Testis (tissue), 3 donors: ENCODE results near the gene SLC4A11. TPM values are rescaled to one million over a fixed set of nuclear protein-coding genes. Genes with fewer than 3 reads are reported as not detected.
A peak's percentile ranks its signal among the peaks of the same experiment; 100 is the strongest.

ENCODE experiments used
- DNase-seq: peaks from one replicate; pipeline ENCODE4 v3.0.0-alpha.2; 2019
- H3K27ac ChIP-seq, 2 donors: fragments of 200-600 bp; sonication (generic); one replicate each; pipeline ENCODE4 v1.5.1; 2019
- H3K27me3 ChIP-seq: fragments of 200-600 bp; sonication (generic); one replicate; pipeline ENCODE4 v1.5.1; 2019
- H3K36me3 ChIP-seq: fragments of 200-600 bp; sonication (generic); one replicate; pipeline ENCODE4 v1.5.1; 2017; ENCODE audit warnings: low read depth; ENCODE audit errors: missing control alignments
- H3K4me1 ChIP-seq: fragments of 200-600 bp; sonication (generic); one replicate; pipeline ENCODE4 v1.5.1; 2019
- H3K4me3 ChIP-seq, 2 donors: fragments of 200-600 bp; sonication (generic); one replicate each; pipeline ENCODE4 v1.5.1; 2017 to 2019
- H3K9me3 ChIP-seq: fragments of 200-600 bp; sonication (generic); one replicate; pipeline ENCODE4 v1.5.1; 2017
- CTCF ChIP-seq, 3 experiments: fragments of 450-650 bp in 2 of 3; fragments of 200-600 bp in 1 of 3; sonication (generic) in 1 of 3; IDR thresholded peaks; one replicate each; pipeline ENCODE4 v1.5.1; 2016 to 2019; ENCODE audit warnings: antibody characterized with exemption in 3 of 3, mild to moderate bottlenecking in 2 of 3, moderate library complexity in 1 of 3
- POLR2A ChIP-seq: fragments of 450-650 bp; IDR thresholded peaks from one replicate; pipeline ENCODE4 v1.6.1; 2017; ENCODE audit warnings: antibody characterized with exemption, mild to moderate bottlenecking, moderate library complexity
- WGBS, 2 donors: methylation state at CpG; one replicate each; pipeline ENCODE4 v1.1.5; 2018; 5-methylcytosine and 5-hydroxymethylcytosine counted together
- intact Hi-C: fragments of 100-400 bp; cut with DNase I; formaldehyde crosslinking; loops from one replicate; pipeline ENCODE4 v1.15.1; 2023; ENCODE audit warnings: low total_unique reads
- polyA plus RNA-seq: library from polyadenylated mRNA; stranded (reverse); fragments of 350-450 nt; fragmentation: Illumina TruSeq; extraction: RNeasy Lipid Tissue Mini Kit (QIAGEN cat#74804); gene quantifications from one replicate; pipeline ENCODE4 v1.2.3, GENCODE V29; 2014; ENCODE audit warnings: low read depth, low replicate concordance; ENCODE audit not compliant: insufficient read depth
- total RNA-seq, 2 donors: library from RNA; depleted of rRNA; stranded (reverse); fragments of >200 nt; gene quantifications; one replicate each; pipeline ENCODE4 v1.2.3, GENCODE V29; 2016

The SLC4A11 gene
- total and polyA plus RNA-seq, 3 donors from 2014 or later = 9.2 to 10.7 (median 10.7) TPM

DNA sequence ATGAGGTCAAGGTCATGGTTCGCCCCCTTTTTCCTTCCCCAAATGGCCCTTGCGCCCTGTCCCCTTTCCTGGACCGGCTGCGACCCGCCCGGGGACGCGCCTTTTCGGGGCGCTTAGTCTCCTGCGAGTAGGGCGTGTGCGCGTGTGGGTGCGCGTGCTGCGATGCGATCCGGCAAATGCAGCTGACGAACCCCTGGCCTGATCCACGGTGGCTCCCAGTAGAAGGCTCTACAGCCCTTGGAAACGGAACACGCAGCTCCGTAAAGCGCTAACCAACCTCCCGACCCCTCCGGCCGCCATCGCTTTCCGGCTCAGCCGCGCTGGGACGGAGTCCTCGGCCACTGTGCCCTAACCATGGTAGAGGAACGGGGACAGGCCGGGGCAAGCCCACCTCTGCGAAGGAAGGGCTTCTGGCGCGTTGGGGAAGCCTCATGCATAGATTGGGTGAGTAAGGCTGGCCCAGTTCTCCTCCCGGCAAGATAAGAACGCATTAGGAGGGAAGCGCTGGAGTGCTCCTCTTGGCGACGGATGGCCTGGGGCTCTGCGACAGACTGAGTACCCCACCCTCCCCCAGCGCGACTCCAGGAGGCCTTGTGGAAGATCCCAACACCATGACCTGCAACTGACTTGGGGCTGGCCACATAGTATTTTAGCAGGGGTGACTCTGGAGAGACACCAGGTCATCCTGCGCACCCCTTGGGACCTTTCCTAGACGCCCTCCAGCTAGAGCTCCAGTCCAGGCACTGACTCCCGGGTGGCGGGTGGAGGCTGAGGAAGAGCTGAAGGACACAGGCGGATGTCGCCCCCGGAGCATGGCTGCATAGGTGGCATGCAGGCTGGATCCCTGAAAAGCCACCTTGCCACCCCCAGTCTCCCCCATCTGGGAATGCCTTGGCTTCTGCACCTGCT lies 1.1 kb upstream of the SLC4A11 start:
- TF ChIP-seq POLR2A = no peak
- TF ChIP-seq CTCF (IDR thresholded peaks at IDR 0.05) = no peak
- peaks cover 11% of the 10 kb centered on the region for H3K4me1 ChIP-seq
- no peak for DNase-seq
- H3K9me3 ChIP-seq = no peaks in the 10 kb centered on the region
- H3K36me3 ChIP-seq = no peaks in the 10 kb centered on the region
- H3K27me3 ChIP-seq = no peaks in the 10 kb centered on the region
- intact Hi-C loops = no loop called here
- H3K4me3 ChIP-seq = peak overlapping the region; percentile 66 to 67
- H3K27ac ChIP-seq = no peak overlapping the region
- 13 to 16% methylated on average over 19 to 49 of the region's 54 CpGs for WGBS, 2 donors

GRCh38 chr20:3238616-3239025 lies 369 bp downstream of the SLC4A11 start:
- peak; percentile 23 for DNase-seq
- Histone ChIP-seq H3K9me3 (no peaks in the 10 kb centered on the region), H3K27ac (peak overlapping the region in 1 of 2 donors; percentile 19), H3K4me1 (peaks cover 11% of the 10 kb centered on the region), H3K4me3 (peak overlapping the region; percentile 66 to 67), H3K27me3 (no peaks in the 10 kb centered on the region), H3K36me3 (no peaks in the 10 kb centered on the region)
- intact Hi-C loops = no loop called here
- TF ChIP-seq CTCF (IDR thresholded peaks at IDR 0.05) (no peak), POLR2A (no peak)
- 0% methylated on average over 47 of the region's 48 CpGs; no CpG with 5 or more reads in 1 of the 2 donors for WGBS, 2 donors

DNA sequence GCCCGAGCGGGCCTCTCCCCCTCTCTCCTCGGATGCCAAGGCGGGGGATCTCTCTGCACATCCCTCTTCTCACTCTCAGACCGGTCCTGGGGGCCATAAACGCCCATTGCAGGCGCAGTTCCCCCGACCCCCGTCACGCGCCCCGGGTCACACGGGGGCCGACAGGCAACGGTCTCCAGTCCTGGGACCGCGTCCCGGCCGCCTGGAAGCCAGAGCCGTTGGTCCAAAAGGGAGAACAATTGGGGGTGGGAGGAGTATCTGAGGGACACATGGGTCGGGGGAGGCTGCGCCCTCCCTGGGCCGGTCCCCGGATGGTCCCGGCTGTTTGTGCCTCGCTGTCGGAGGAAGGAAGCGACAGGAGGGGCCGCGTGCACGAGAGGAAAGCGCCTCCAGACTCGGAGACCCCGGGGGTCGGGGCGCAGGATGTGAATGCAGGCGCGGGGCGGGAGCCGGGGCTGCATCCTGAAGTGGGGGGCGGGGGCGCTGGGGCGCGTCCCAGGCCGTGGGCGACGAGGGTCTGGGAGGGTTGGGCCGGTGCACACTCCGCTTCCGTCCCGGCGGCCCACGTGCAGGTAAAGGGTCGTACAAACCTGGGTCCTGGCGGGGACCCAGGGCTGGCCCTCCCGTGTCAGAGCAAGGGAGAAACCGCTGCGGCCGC lies 903 bp downstream of the SLC4A11 start:
- TF ChIP-seq CTCF (IDR thresholded peaks at IDR 0.05) = no peak
- no peak for TF ChIP-seq POLR2A
- no peaks in the 10 kb centered on the region for H3K9me3 ChIP-seq
- DNase-seq = no peak
- intact Hi-C loops = no loop called here
- H3K27me3 ChIP-seq = no peaks in the 10 kb centered on the region
- H3K4me3 ChIP-seq = peak overlapping the region; percentile 66 to 67
- H3K27ac ChIP-seq = no peak overlapping the region
- peaks cover 11% of the 10 kb centered on the region for H3K4me1 ChIP-seq
- 8 to 18% methylated on average over 16 to 49 of the region's 59 CpGs for WGBS, 2 donors
- no peaks in the 10 kb centered on the region for H3K36me3 ChIP-seq

- peak overlapping the region; percentile 66 to 67 for H3K4me3 ChIP-seq
- no peak for TF ChIP-seq POLR2A
- no peak for TF ChIP-seq CTCF (IDR thresholded peaks at IDR 0.05)
- no peak for DNase-seq
- no peaks in the 10 kb centered on the region for H3K9me3 ChIP-seq
- no peak overlapping the region for H3K27ac ChIP-seq
- H3K36me3 ChIP-seq = no peaks in the 10 kb centered on the region
- 50 to 57% methylated on average over 25 of the region's 25 CpGs for WGBS, 2 donors
- no peaks in the 10 kb centered on the region for H3K27me3 ChIP-seq
- peaks cover 11% of the 10 kb centered on the region for H3K4me1 ChIP-seq
- intact Hi-C loops = no loop called here
Measured at GRCh38 chr20:3237011-3237957, 1.7 kb downstream of the SLC4A11 start.
